Upper lobe of left lung (tissue), 6 donors: ENCODE data around the gene BNC2. TPM values are rescaled to one million over a fixed set of nuclear protein-coding genes. Genes with fewer than 3 reads are reported as not detected.

Experiments
- ATAC-seq, 2 donors: fragments of 200-7000 bp; cut with Tn5 transposase; one replicate each; pipeline ENCODE4 v1.9.1; 2022; ENCODE audit warnings: mild to moderate bottlenecking in 2 of 2, moderate library complexity in 2 of 2; ENCODE audit not compliant: low FRiP score in 2 of 2
- DNase-seq, 2 donors: peaks; one replicate each; pipeline ENCODE4 v3.0.0-alpha.2; 2019 to 2020
- H3K27ac ChIP-seq, 4 donors: fragments of 200-600 bp; sonication (generic); one replicate each; pipeline ENCODE4 v1.5.1; 2016 to 2019
- H3K27me3 ChIP-seq, 4 donors: fragments of 200-600 bp; sonication (generic); one replicate each; pipeline ENCODE4 v1.5.1; 2017 to 2019
- H3K36me3 ChIP-seq, 4 donors: fragments of 200-600 bp; sonication (generic); one replicate each; pipeline ENCODE4 v1.5.1; 2016 to 2019
- H3K4me1 ChIP-seq, 4 donors: fragments of 200-600 bp; sonication (generic); one replicate each; pipeline ENCODE4 v1.5.1; 2018 to 2019
- H3K4me3 ChIP-seq, 4 donors: fragments of 200-600 bp; sonication (generic); one replicate each; pipeline ENCODE4 v1.5.1; 2017 to 2019; ENCODE audit warnings: mild to moderate bottlenecking in 2 of 4, moderate library complexity in 1 of 4
- H3K9me3 ChIP-seq, 4 donors: fragments of 200-600 bp; sonication (generic); one replicate each; pipeline ENCODE4 v1.5.1; 2018 to 2019
- CTCF ChIP-seq, 6 experiments: fragments of 450-650 bp in 4 of 6; fragments of 200-600 bp in 2 of 6; sonication (generic) in 2 of 6; IDR thresholded peaks; one replicate each; pipeline ENCODE4 v1.5.1; 2016 to 2019; ENCODE audit warnings: antibody characterized with exemption in 6 of 6
- EP300 ChIP-seq, 4 donors: sonication (generic); formaldehyde crosslinking; IDR thresholded peaks; one replicate each; pipeline ENCODE4 v1.5.1; 2017; ENCODE audit warnings: antibody characterized with exemption in 4 of 4, control low read depth in 2 of 4
- POLR2A ChIP-seq, 4 donors: fragments of 450-650 bp; IDR thresholded peaks; one replicate each; pipeline ENCODE4 v1.5.1; 2016 to 2017; ENCODE audit warnings: antibody characterized with exemption in 4 of 4, mild to moderate bottlenecking in 2 of 4
- POLR2AphosphoS5 ChIP-seq, 2 donors: sonication (generic); formaldehyde crosslinking; IDR thresholded peaks; one replicate each; pipeline ENCODE4 v1.5.1; 2017; ENCODE audit warnings: antibody characterized with exemption in 2 of 2
- WGBS, 2 donors: methylation state at CpG; one replicate each; pipeline ENCODE4 v1.1.5; 2017 to 2018; 5-methylcytosine and 5-hydroxymethylcytosine counted together
- small RNA-seq, 4 donors: library from RNA; depleted of rRNA; stranded (forward); fragments of <200 nt; gene quantifications; one replicate each; pipeline ENCODE3, GENCODE V24; 2016
- total RNA-seq, 6 donors: library from RNA; depleted of rRNA in 4 of 6; stranded (reverse); fragments of >200 nt in 4 of 6; gene quantifications; one replicate each; pipeline versions ENCODE4 v1.1.0 to v1.2.1, GENCODE V29; 2016 to 2021
- donor health status: DM: no; HTN: no; CAD: no; lungs with moderate emphysema.
- donor health status: DM: no; HTN: yes; CAD: no; lungs with severe emphysema.

BNC2 gene
- total RNA-seq, 6 donors from 2014 or later: 4.6 to 21.7 (median 10.7) TPM

GRCh38 chr9:16361939-16362338 is 508.5 kb downstream of the BNC2 start:
- H3K4me1 ChIP-seq: peaks cover 0 to 4% (median 2%) of the 10 kb centered on the region in 4 donors
- no peak for ATAC-seq
- H3K4me3 ChIP-seq: no peak overlapping the region
- H3K27me3 ChIP-seq: no peaks in the 10 kb centered on the region
- DNase-seq: no peak
- H3K9me3 ChIP-seq: no peaks in the 10 kb centered on the region
- no peaks in the 10 kb centered on the region for H3K36me3 ChIP-seq
- H3K27ac ChIP-seq: no peak overlapping the region
- TF ChIP-seq POLR2A (IDR thresholded peaks at IDR 0.05) (no peak), CTCF (IDR thresholded peaks at IDR 0.05) (no peak), POLR2AphosphoS5 (IDR thresholded peaks at IDR 0.05) (no peak), EP300 (IDR thresholded peaks at IDR 0.05) (no peak)

GRCh38 chr9:16361118-16361517 is 509.4 kb downstream of the BNC2 start:
- ATAC-seq (no peak), DNase-seq (no peak)
- Histone ChIP-seq H3K27me3 (no peaks in the 10 kb centered on the region), H3K9me3 (no peaks in the 10 kb centered on the region), H3K27ac (no peak overlapping the region), H3K4me1 (peaks cover 0 to 4% (median 2%) of the 10 kb centered on the region in 4 donors), H3K4me3 (no peak overlapping the region), H3K36me3 (no peaks in the 10 kb centered on the region)
- TF ChIP-seq EP300 (IDR thresholded peaks at IDR 0.05) (no peak), CTCF (IDR thresholded peaks at IDR 0.05) (no peak)
- 70 to 94% methylated on average over 3 of the region's 3 CpGs for WGBS, 2 donors

- peak in 1 of 2 donors; percentile 21 for ATAC-seq
- Histone ChIP-seq H3K27me3 (no peaks in the 10 kb centered on the region), H3K36me3 (no peaks in the 10 kb centered on the region), H3K9me3 (no peaks in the 10 kb centered on the region), H3K27ac (no peak overlapping the region), H3K4me1 (peaks cover 0 to 4% (median 2%) of the 10 kb centered on the region in 4 donors), H3K4me3 (no peak overlapping the region)
- WGBS, 2 donors: 88 to 92% methylated on average over 3 of the region's 3 CpGs
- TF ChIP-seq CTCF (IDR thresholded peaks at IDR 0.05) (no peak), POLR2A (IDR thresholded peaks at IDR 0.05) (no peak), POLR2AphosphoS5 (IDR thresholded peaks at IDR 0.05) (no peak), EP300 (IDR thresholded peaks at IDR 0.05) (no peak)
- DNase-seq: no peak
Observed at GRCh38 chr9:16360247-16360646, 510.2 kb downstream of the BNC2 start.

Small RNAs within 50 kb of the gene (small RNA-seq; reads per million reads assigned to genes)
- 0 reads per million in 4 donors for gene LSM1P1
